Loucy (cell line): ENCODE results near the gene OTOR.

ENCODE experiments used
- H2AFZ ChIP-seq: fragments of 200-600 bp; sonication (generic); 2 replicates; pipeline ENCODE4 v1.6.0; 2016; ENCODE audit warnings: antibody characterized with exemption, mild to moderate bottlenecking, low read length, moderate library complexity
- H3F3A ChIP-seq: fragments of 200-600 bp; 2 replicates; pipeline ENCODE4 v1.6.0; 2016; ENCODE audit warnings: antibody characterized with exemption, low read depth, mild to moderate bottlenecking
- H3K27me3 ChIP-seq: fragments of 200-600 bp; sonication (generic); 2 replicates; pipeline ENCODE4 v1.6.1; 2014; ENCODE audit warnings: low read length, mild to moderate bottlenecking; ENCODE audit not compliant: insufficient read depth, poor library complexity, severe bottlenecking
- H3K36me3 ChIP-seq: fragments of 200-600 bp; sonication (generic); 2 replicates; pipeline ENCODE4 v1.6.1; 2016; ENCODE audit warnings: low read length; ENCODE audit not compliant: insufficient read depth
- H3K4me1 ChIP-seq: fragments of 200-600 bp; sonication (generic); 2 replicates; pipeline ENCODE4 v1.5.1; 2014; ENCODE audit warnings: low read length, mild to moderate bottlenecking; ENCODE audit not compliant: insufficient read depth, poor library complexity, severe bottlenecking
- H3K4me2 ChIP-seq: fragments of 200-600 bp; sonication (generic); 2 replicates; pipeline ENCODE4 v1.6.0; 2014; ENCODE audit warnings: antibody characterized with exemption, low read length, low read depth, mild to moderate bottlenecking; ENCODE audit not compliant: poor library complexity, severe bottlenecking
- H3K4me3 ChIP-seq: fragments of 200-600 bp; sonication (generic); 2 replicates; pipeline ENCODE4 v1.5.1; 2014; ENCODE audit warnings: low read length, mild to moderate bottlenecking, mixed read lengths; ENCODE audit not compliant: poor library complexity, severe bottlenecking
- H3K79me2 ChIP-seq: fragments of 200-600 bp; sonication (generic); 2 replicates; pipeline ENCODE4 v1.6.1; 2014; ENCODE audit warnings: low read length; ENCODE audit not compliant: insufficient read depth
- H3K9ac ChIP-seq: fragments of 200-600 bp; sonication (generic); 2 replicates; pipeline ENCODE4 v1.6.0; 2014; ENCODE audit warnings: mild to moderate bottlenecking, low read depth, low read length, moderate library complexity; ENCODE audit not compliant: poor library complexity, severe bottlenecking
- H3K9me2 ChIP-seq: fragments of 200-600 bp; sonication (generic); replicated peaks from 2 replicates; pipeline ENCODE4 v1.6.1; 2016; ENCODE audit warnings: low read depth, low read length, mixed read lengths
- H3K9me3 ChIP-seq: fragments of 200-600 bp; sonication (generic); 2 replicates; pipeline ENCODE4 v1.6.1; 2014; ENCODE audit warnings: mild to moderate bottlenecking, antibody characterized with exemption, low read length, low read depth; ENCODE audit not compliant: insufficient read depth
- H4K20me1 ChIP-seq: fragments of 200-600 bp; sonication (generic); 2 replicates; pipeline ENCODE4 v1.6.0; 2014; ENCODE audit warnings: antibody characterized with exemption, low read length, mild to moderate bottlenecking; ENCODE audit not compliant: insufficient read depth, poor library complexity, severe bottlenecking
- EZH2phosphoT487 ChIP-seq: fragments of 200-600 bp; IDR thresholded peaks from 2 replicates; pipeline ENCODE4 v1.6.1; 2018; ENCODE audit warnings: antibody characterized with exemption, mild to moderate bottlenecking, moderate library complexity, borderline replicate concordance
- TF ChIP-seq, protein P1 (sequence below): fragments of 200-600 bp; sonication (generic); conservative IDR thresholded peaks from 2 replicates; pipeline ENCODE4 v1.5.1; 2014; ENCODE audit warnings: mild to moderate bottlenecking, antibody characterized with exemption, low read length

OTOR gene, protein sequence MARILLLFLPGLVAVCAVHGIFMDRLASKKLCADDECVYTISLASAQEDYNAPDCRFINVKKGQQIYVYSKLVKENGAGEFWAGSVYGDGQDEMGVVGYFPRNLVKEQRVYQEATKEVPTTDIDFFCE

DNA sequence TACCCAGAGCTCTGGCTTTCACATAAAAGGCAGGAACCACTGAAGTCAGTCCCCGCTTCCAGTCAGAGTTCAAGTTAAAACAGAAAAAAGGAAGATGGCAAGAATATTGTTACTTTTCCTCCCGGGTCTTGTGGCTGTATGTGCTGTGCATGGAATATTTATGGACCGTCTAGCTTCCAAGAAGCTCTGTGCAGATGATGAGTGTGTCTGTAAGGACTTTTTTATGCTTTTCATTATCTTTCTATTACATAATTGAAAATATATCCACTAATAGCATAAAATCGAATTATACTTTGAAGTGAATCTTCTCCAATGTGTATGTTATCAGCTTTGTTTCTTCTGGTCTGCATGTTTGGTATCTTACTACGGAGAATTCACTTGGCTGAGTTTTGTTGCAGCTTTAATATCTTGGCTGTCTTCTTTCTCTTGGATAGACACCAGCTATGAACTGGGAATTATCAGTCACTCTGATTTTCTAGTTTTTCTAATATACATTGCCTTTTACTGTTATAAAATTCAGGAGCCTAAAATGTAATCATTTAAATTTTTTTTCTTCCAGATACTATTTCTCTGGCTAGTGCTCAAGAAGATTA, at the start of gene OTOR:
Gene OTOR, plus strand, starts transcription at position 51 of the 593 bp plus-strand sequence. Its CDS starts 44 bp downstream, at position 95.
- TF ChIP-seq EZH2phosphoT487, result no peak
- TF ChIP-seq, protein P1, sequence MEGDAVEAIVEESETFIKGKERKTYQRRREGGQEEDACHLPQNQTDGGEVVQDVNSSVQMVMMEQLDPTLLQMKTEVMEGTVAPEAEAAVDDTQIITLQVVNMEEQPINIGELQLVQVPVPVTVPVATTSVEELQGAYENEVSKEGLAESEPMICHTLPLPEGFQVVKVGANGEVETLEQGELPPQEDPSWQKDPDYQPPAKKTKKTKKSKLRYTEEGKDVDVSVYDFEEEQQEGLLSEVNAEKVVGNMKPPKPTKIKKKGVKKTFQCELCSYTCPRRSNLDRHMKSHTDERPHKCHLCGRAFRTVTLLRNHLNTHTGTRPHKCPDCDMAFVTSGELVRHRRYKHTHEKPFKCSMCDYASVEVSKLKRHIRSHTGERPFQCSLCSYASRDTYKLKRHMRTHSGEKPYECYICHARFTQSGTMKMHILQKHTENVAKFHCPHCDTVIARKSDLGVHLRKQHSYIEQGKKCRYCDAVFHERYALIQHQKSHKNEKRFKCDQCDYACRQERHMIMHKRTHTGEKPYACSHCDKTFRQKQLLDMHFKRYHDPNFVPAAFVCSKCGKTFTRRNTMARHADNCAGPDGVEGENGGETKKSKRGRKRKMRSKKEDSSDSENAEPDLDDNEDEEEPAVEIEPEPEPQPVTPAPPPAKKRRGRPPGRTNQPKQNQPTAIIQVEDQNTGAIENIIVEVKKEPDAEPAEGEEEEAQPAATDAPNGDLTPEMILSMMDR, result no peak
- no peak within 1 kb of the TSS for H3K4me3 ChIP-seq
- H3K9me2 ChIP-seq, result no peaks in the 10 kb centered on the region
- H3K9me3 ChIP-seq, result no peaks in the 10 kb centered on the region
- H3F3A ChIP-seq, result no peaks in the 10 kb centered on the region
- no peaks in the 10 kb centered on the region for H4K20me1 ChIP-seq
- H3K36me3 ChIP-seq, result no peaks in the 10 kb centered on the region
- H3K27me3 ChIP-seq, result peaks cover 4% of the 10 kb centered on the region
- H3K9ac ChIP-seq, result no peak within 1 kb of the TSS
- no peaks in the 10 kb centered on the region for H3K4me1 ChIP-seq
- H3K4me2 ChIP-seq, result no peak within 1 kb of the TSS
- H2AFZ ChIP-seq, result no peak within 1 kb of the TSS
- no peaks in the 10 kb centered on the region for H3K79me2 ChIP-seq

DNA sequence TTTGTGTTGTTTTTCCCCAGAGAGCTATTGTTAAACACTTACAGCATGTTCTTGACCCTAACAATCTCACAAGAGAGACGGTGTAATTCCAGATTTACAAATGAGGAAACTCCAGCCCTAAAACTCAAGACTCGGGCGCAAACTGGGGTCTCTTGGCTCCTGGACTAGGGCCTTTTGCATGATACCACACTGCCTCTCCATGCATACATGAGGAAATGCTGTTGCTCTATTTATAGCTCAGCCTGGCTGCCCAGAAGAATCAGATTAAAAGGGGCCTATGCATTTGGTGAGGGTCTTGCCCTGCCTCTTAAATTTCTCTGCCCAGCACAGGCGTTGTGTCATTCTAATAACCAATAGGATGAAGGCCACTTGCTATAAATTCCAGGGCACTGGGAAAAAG, 48.9 kb upstream of the OTOR start:
- Histone ChIP-seq H3K27me3 (no peaks in the 10 kb centered on the region), H3K4me2 (no peak overlapping the region), H3K36me3 (no peaks in the 10 kb centered on the region), H3F3A (no peaks in the 10 kb centered on the region), H3K4me1 (no peaks in the 10 kb centered on the region), H2AFZ (no peak overlapping the region), H3K4me3 (no peak overlapping the region), H3K9ac (no peak overlapping the region), H3K79me2 (no peaks in the 10 kb centered on the region), H3K9me3 (no peaks in the 10 kb centered on the region), H3K9me2 (no peaks in the 10 kb centered on the region), H4K20me1 (no peaks in the 10 kb centered on the region)
- no peak for TF ChIP-seq EZH2phosphoT487
- TF ChIP-seq, protein P1, result 0 out of 2 replicates have a peak, but pooled peaks have one; percentile 20

DNA sequence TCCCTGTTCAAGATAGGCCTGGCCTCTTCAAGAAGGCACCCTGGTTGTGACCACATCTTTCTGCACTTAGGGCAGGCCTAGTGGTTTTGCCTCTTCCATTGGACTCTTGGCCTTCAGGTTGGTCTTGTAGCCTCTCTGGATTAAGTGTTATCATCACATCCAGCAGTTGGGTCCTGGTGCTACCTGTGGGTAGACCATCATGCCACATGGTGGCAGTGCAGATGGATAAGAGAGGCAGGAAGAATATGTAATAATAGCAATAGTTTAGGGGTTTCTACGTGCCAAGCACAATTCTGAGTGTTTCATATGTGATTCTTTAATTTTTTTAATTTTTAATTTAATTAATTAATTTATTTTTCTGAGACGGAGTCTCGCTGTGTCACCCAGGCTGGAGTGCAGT, 46.9 kb upstream of the OTOR start:
- Histone ChIP-seq H3K4me1 (no peaks in the 10 kb centered on the region), H3F3A (no peaks in the 10 kb centered on the region), H2AFZ (no peak overlapping the region), H4K20me1 (no peaks in the 10 kb centered on the region), H3K4me2 (no peak overlapping the region), H3K27me3 (no peaks in the 10 kb centered on the region), H3K4me3 (no peak overlapping the region), H3K79me2 (no peaks in the 10 kb centered on the region), H3K9ac (no peak overlapping the region), H3K36me3 (no peaks in the 10 kb centered on the region), H3K9me2 (no peaks in the 10 kb centered on the region), H3K9me3 (peaks cover 3% of the 10 kb centered on the region; the same call in 1 of the 2 replicates)
- TF ChIP-seq EZH2phosphoT487, result no peak
- TF ChIP-seq, protein P1, result peak; percentile 68
